Measurements from ENCODE around the gene ZNF687. TPM values are rescaled to one million over a fixed set of nuclear protein-coding genes. Genes with fewer than 3 reads are reported as not detected.

ZNF687 gene
- total and polyA plus RNA-seq, 2 donors (not counting 1 experiment from before 2014, with no cell fraction given): 7.2 to 11.7 TPM

DNA sequence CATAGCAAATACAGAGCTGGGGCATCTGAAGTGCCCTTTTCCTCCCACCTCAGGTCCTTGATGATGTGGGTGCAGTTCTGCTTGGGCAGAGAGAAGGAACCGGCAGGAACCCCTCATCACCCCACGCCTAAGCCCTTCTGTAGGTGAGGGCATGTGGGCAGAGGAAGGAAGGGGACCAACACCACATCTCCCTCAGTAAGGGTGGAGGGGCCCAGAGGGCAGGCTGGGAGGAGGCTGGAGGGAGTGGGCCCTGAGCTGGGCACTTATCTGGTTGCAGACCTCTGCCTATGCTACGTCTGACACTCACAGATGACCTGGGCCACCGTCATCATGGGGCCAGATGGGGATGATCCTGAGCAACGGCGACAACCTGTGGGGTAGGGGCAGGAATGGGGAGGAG is 11.0 kb downstream of the ZNF687 start:
- Histone ChIP-seq H2AFZ (ENCODE audit: low read length) (no peak overlapping the region), H3K27me3 (ENCODE audit: control insufficient read depth, insufficient read depth, low read length) (no peaks in the 10 kb centered on the region), H3K4me2 (ENCODE audit: extremely low read depth, insufficient read depth, low read length) (no peak overlapping the region), H3K79me2 (ENCODE audit: control insufficient read depth, insufficient read depth, low read length) (no peaks in the 10 kb centered on the region), H3K36me3 (ENCODE audit: control insufficient read depth, insufficient read depth, low read length) (peaks cover 47% of the 10 kb centered on the region), H3K27ac (ENCODE audit: insufficient read depth, low read length) (no peak overlapping the region), H3K4me3 (replicated peaks in 1 of 4; ENCODE audit: control extremely low read depth in 1 of 4, insufficient read depth in 1 of 4, low read depth in 3 of 4, low read length in 4 of 4) (no peak overlapping the region), H3K4me1 (ENCODE audit: control insufficient read depth, extremely low read depth, insufficient read depth, low read length) (no peaks in the 10 kb centered on the region), H3K9ac (ENCODE audit: insufficient read depth, low read length) (no peak overlapping the region), H4K20me1 (ENCODE audit: control insufficient read depth, extremely low read depth, insufficient read depth, low read length) (no peaks in the 10 kb centered on the region), H3K9me3 (ENCODE audit: control insufficient read depth, insufficient read depth, low read depth, low read length) (no peaks in the 10 kb centered on the region)
- no peak for DNase-seq (ENCODE audit: low read depth in 2 of 2)
- no peak for TF ChIP-seq EZH2 (IDR thresholded peaks at IDR 0.05; ENCODE audit: low read length, missing control alignments)
- TF ChIP-seq, protein P1, sequence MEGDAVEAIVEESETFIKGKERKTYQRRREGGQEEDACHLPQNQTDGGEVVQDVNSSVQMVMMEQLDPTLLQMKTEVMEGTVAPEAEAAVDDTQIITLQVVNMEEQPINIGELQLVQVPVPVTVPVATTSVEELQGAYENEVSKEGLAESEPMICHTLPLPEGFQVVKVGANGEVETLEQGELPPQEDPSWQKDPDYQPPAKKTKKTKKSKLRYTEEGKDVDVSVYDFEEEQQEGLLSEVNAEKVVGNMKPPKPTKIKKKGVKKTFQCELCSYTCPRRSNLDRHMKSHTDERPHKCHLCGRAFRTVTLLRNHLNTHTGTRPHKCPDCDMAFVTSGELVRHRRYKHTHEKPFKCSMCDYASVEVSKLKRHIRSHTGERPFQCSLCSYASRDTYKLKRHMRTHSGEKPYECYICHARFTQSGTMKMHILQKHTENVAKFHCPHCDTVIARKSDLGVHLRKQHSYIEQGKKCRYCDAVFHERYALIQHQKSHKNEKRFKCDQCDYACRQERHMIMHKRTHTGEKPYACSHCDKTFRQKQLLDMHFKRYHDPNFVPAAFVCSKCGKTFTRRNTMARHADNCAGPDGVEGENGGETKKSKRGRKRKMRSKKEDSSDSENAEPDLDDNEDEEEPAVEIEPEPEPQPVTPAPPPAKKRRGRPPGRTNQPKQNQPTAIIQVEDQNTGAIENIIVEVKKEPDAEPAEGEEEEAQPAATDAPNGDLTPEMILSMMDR (conservative IDR thresholded peaks at IDR 0.05 in 1 of 2, IDR thresholded peaks at IDR 0.05 in 1 of 2; ENCODE audit: low read depth in 1 of 2, low read length in 2 of 2): no peak

DNA sequence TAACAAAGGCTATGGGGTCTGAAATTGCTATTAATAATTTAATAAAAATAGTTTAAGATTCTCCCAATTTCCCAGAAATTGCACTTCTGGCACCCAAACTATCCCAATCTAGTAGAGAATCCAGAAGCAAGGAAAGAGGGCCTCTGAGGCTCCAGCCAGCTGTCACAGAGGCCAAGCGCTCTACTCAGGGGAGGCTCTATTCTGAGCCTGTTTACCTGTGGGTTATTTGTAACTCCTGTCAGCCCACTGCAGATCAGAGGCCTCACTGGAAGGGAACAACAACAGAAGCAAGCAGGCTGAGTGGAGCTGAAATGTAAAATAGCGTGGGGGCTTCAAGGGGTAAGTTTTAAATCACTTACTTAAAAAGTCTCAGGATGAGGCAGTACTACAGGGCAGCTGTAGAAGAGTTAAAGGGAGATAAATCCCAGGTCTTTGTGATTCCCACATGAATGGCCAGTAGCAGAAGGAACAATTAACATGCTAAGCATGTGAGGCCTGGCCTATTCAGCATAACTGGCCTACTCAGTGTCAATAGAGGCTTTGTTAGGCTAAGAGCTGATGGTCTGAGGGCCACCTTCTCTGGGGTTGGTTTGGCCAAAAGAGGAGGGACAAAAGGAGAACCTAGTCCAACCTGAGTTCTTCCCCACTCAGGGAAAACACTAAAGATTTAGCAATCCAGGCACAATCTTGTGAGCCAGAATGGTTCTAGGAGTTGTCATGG is 12.8 kb downstream of the ZNF687 start:
- DNase-seq (ENCODE audit: low read depth in 2 of 2): no peak

DNA sequence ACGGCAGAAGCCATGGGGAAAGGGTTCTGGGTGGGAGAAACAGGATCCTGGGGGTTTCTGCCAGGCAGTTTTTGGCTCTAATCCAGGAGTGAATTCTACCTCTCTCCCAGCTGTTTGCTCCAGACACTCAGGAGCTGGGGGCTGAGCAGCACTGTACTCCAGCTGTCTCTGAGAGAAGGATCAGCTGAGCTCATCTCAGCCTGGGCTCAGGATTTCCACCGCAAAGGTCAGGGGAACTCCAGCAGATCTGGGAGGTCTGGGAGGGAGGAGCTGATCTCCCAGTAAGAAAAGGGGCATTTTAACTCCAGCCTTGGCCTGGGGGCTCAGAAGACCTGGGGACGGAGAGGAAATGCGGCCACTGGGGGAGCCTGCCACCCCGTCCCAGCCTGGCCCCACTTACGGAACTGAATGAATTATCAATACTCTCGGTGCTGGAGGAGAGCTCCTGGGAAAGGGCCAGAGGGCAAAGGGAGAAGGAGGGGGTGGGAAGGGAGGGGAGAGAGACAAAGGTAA is 27.8 kb downstream of the ZNF687 start:
- peak; percentile 56 to 82 for DNase-seq (ENCODE audit: low read depth in 2 of 2)
- H4K20me1 ChIP-seq (ENCODE audit: control insufficient read depth, extremely low read depth, insufficient read depth, low read length): no peaks in the 10 kb centered on the region
- H2AFZ ChIP-seq (ENCODE audit: low read length): no peak overlapping the region
- no peaks in the 10 kb centered on the region for H3K9me3 ChIP-seq (ENCODE audit: control insufficient read depth, insufficient read depth, low read depth, low read length)
- H3K9ac ChIP-seq (ENCODE audit: insufficient read depth, low read length): no peak overlapping the region
- H3K4me3 ChIP-seq (replicated peaks in 1 of 4; ENCODE audit: control extremely low read depth in 1 of 4, insufficient read depth in 1 of 4, low read depth in 3 of 4, low read length in 4 of 4): no peak overlapping the region
- H3K27ac ChIP-seq (ENCODE audit: insufficient read depth, low read length): peak overlapping the region; percentile 83
- no peaks in the 10 kb centered on the region for H3K27me3 ChIP-seq (ENCODE audit: control insufficient read depth, insufficient read depth, low read length)
- peaks cover 23% of the 10 kb centered on the region for H3K36me3 ChIP-seq (ENCODE audit: control insufficient read depth, insufficient read depth, low read length)
- peaks cover 49% of the 10 kb centered on the region for H3K4me1 ChIP-seq (ENCODE audit: control insufficient read depth, extremely low read depth, insufficient read depth, low read length)
- peaks cover 21% of the 10 kb centered on the region for H3K79me2 ChIP-seq (ENCODE audit: control insufficient read depth, insufficient read depth, low read length)
- H3K4me2 ChIP-seq (ENCODE audit: extremely low read depth, insufficient read depth, low read length): peak overlapping the region; percentile 32
- TF ChIP-seq, protein P1 (conservative IDR thresholded peaks at IDR 0.05 in 1 of 2, IDR thresholded peaks at IDR 0.05 in 1 of 2; ENCODE audit: low read depth in 1 of 2, low read length in 2 of 2): no peak
- no peak for TF ChIP-seq EZH2 (IDR thresholded peaks at IDR 0.05; ENCODE audit: low read length, missing control alignments)

More for the DNA sequence above, 12.8 kb downstream of the ZNF687 start:
- Histone ChIP-seq H3K36me3 (ENCODE audit: control insufficient read depth, insufficient read depth, low read length) (peaks cover 50% of the 10 kb centered on the region), H2AFZ (ENCODE audit: low read length) (no peak overlapping the region), H3K4me2 (ENCODE audit: extremely low read depth, insufficient read depth, low read length) (no peak overlapping the region), H3K9me3 (ENCODE audit: control insufficient read depth, insufficient read depth, low read depth, low read length) (no peaks in the 10 kb centered on the region), H3K4me3 (replicated peaks in 1 of 4; ENCODE audit: control extremely low read depth in 1 of 4, insufficient read depth in 1 of 4, low read depth in 3 of 4, low read length in 4 of 4) (no peak overlapping the region), H3K9ac (ENCODE audit: insufficient read depth, low read length) (no peak overlapping the region), H3K79me2 (ENCODE audit: control insufficient read depth, insufficient read depth, low read length) (no peaks in the 10 kb centered on the region), H3K4me1 (ENCODE audit: control insufficient read depth, extremely low read depth, insufficient read depth, low read length) (no peaks in the 10 kb centered on the region), H3K27ac (ENCODE audit: insufficient read depth, low read length) (no peak overlapping the region), H3K27me3 (ENCODE audit: control insufficient read depth, insufficient read depth, low read length) (no peaks in the 10 kb centered on the region), H4K20me1 (ENCODE audit: control insufficient read depth, extremely low read depth, insufficient read depth, low read length) (no peaks in the 10 kb centered on the region)
- no peak for TF ChIP-seq EZH2 (IDR thresholded peaks at IDR 0.05; ENCODE audit: low read length, missing control alignments)
- TF ChIP-seq, protein P1 (conservative IDR thresholded peaks at IDR 0.05 in 1 of 2, IDR thresholded peaks at IDR 0.05 in 1 of 2; ENCODE audit: low read depth in 1 of 2, low read length in 2 of 2): no peak

Data from fibroblast of lung (primary cell).